Astrocyte (in vitro differentiated cells and primary cell): ENCODE results near the gene FNDC3B.

Experiments used
- CTCF ChIP-seq: IDR thresholded peaks from 2 replicates; pipeline ENCODE4 v1.5.1; 2011; ENCODE audit warnings: low read depth, mild to moderate bottlenecking, inconsistent platforms, low read length, moderate library complexity; ENCODE audit not compliant: insufficient read depth
- EZH2 ChIP-seq: IDR thresholded peaks from 2 replicates; pipeline ENCODE4 v1.6.1; 2012; ENCODE audit warnings: mild to moderate bottlenecking, low read length, inconsistent platforms; ENCODE audit not compliant: insufficient read depth

- TF ChIP-seq CTCF (no peak), EZH2 (no peak)
Measured at GRCh38 chr3:172268425-172268824, 229.0 kb downstream of the FNDC3B start.
